DMS 273 (cell line): ENCODE data around the gene SLC7A7.
"Not testable (repeated sequence)": the region's sequence is repeated elsewhere in the genome, so short reads cannot be mapped to it uniquely, and the experiment has no call there.

Experiments used
- DNase-seq: peaks from one replicate; lab custom pipeline; 2025; ENCODE audit not compliant: unreplicated experiment; lab: John Stamatoyannopoulos, UW

Gene SLC7A7

DNA sequence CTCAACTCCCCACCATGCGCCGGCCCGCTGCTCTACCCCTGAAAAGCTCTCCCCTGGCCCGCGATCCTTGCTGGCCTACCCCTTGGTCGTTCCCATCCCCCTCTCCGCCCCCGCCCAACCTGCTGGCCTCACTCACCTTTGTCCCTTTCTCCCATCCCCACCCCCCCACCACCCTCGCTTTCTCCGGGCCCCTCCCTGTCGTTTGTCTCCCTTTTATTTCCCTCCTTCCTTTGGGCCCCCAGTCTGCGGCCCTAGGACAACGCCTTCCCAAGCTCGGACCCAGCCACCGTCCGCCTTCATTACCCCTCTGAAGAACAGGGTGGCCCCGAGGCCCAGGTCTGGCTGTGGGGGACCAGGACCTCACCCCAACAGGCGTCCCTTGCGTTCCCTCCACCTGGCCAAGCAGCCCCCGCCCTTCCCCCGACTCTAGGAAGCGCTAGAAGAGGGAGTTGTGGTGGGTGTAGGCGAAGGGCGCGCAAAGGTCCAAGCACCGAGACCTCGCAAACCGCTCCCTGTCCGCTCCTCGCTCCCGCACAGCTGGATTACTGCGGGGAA lies 6.9 kb upstream of the SLC7A7 start:
- no peak for DNase-seq

DNA sequence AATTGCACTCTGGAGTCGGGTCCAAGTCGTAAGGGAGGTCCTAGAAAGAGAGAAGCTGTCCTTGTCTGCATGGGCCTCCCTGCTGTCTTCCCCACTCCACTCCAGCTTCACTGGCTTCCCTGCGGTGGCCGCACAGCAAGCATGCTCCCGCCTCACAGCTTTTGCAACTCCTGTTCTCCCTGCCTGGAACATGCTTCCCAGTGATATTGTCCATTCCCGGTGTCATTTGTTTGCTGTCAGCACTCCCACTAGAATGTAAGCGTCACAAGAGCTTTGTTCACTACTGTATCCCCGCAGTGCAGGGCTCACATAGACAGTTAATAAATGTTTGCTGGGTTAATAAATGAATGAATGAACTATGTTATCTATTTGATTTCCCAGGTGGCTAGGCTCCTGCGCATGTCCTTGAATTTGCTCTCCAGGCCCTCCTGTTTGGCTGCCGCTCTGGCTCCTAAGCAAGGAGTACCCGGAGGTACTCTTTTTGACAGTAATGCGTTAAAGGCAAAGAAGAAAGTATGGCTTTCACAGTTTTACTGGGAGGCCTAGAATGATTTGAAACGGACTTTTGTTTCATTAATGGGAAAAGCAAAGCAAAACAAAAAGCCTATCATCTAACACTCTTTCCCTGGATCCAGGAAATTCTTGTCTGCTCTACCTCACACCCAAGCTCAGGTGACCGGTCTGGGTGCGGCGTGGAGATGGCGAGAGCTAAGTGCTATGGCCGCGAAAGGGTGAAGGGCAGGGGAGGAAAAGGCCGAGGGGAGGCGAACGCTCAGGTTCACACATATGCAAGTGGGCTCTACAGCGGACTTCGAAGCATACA lies 6.2 kb upstream of the SLC7A7 start:
- no peak for DNase-seq

DNA sequence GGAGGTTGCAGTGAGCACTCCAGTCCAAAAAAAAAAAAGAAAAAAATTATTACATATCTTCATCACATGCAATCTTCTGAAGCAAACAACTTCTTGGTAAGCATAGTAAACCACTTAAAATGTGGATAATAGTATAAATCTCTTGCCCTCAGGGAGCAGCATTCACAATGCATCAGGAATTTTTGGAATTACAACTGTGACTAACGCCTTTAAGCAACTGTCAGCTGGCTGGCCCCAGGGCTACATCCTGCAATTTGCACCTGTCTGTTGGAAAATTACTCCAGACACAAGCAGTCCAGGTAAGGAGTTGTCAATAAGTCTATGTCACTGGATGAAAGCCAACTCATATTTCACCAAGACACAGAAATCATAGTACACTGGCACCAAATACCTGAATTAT lies 5.5 kb upstream of the SLC7A7 start:
- no peak for DNase-seq

DNA sequence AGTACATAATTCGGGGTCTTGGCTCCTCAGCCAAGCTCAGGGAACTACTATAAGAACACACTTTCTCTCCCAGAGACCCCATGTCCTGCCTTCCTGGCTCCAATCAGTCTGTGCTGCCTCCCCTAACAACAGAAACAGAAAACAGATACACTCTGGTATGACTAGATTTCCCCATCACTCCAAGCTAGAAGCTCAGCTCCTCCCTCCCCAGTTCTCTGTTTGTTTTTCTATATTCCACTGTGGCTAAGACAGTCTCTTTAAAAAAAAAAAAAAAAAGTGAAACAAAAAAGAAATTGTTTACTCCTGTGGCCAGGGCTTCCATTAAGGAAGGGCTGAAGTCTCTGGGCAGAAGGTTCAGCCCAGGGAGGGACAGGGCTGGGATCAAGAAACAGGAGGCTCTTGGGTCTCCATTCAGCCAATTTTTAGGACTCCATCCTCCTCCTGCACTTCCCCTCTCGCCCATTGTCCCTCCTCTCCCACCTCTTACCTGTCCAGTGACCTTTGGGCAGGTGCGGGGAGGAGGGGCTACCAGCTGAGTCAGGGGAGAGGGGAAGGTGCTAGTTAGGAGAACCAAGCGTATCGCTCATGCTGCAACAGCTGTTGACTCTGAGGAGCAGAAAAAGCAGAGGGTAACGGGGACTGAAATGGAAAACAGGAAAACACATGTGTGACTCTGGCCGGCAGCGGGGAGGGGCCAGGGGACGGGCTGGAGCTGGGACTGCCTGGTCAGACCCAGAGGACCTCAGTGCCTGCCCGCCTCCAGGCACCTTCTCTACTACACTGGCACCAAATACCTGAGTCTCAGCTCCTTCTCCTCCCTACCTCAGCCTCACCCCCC lies 4.1 kb upstream of the SLC7A7 start:
- no peak for DNase-seq

DNA sequence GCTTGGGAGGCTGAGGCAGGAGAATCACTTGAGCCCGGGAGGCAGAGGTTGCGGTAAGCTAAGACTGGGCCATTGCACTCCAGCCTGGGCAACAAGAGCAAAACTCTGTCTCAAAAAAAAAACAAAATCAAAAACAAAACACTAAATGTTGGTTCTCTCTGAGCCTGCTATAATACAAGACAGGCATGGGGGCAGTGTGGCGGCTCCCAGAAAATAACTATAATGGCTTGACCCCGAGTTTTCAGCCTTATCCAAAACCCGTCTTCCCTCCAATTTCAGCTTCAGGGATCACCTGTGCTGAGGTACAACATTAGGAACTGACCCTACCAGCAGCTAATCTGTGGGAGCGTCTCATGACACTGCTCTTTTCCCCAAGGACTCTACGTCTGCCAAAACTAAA lies 862 bp downstream of the SLC7A7 start:
- no peak for DNase-seq

DNA sequence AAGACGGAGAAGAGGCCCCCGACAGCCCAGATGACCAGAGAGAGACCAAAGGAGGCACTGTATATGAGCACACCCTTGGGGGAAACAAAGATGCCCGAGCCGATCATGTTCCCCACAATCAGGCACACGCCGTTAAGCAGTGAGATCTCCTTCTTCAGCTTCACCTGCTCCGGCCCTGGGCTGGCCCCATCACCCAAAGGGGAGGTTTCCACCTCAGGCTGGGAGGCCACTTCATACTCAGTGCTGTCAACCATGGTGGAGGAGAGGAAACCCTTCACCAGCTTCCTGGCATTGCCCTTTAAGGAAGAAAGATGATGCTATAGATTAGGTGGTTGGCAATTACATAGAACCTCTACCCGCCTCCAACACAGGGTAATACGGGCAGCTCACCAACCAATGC lies 2.1 kb downstream of the SLC7A7 start:
- DNase-seq: no peak

DNA sequence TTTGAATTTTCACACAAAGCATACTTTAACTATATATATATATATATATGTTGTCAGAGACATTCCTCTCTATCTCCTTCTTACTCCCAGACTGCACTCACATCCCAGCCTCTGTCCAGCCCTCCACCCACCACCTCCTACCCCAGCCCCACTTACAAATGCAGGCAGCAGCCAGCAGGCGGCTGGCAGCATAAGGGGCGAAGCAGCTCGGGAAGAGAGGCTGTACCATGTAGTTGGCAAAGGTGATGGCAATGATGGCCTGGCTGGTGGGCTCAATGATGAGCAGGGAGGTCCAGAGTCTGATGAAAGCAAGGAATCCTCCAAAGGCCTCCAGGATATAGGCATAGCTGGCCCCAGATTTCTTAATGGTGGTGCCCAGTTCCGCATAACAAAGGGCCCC lies 2.5 kb downstream of the SLC7A7 start:
- no peak for DNase-seq

DNA sequence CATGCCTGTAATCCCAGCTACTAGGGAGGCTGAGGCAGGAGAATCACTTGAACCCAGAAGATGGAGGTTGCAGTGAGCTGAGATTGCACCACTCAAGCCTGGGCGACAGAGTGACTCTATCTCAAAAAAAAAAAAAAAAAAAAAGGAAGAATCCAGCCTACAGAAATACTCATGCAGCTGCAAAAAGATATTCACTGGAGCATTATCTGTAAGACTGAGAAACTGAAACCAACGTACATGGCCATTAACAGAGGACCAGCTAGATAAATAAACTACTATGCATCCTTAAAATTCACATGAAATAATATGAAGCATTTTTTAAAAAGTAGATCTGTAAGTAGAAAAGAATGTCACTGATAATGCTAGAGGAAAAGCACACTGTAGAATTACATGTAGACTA lies 3.5 kb downstream of the SLC7A7 start:
- DNase-seq: no peak

DNA sequence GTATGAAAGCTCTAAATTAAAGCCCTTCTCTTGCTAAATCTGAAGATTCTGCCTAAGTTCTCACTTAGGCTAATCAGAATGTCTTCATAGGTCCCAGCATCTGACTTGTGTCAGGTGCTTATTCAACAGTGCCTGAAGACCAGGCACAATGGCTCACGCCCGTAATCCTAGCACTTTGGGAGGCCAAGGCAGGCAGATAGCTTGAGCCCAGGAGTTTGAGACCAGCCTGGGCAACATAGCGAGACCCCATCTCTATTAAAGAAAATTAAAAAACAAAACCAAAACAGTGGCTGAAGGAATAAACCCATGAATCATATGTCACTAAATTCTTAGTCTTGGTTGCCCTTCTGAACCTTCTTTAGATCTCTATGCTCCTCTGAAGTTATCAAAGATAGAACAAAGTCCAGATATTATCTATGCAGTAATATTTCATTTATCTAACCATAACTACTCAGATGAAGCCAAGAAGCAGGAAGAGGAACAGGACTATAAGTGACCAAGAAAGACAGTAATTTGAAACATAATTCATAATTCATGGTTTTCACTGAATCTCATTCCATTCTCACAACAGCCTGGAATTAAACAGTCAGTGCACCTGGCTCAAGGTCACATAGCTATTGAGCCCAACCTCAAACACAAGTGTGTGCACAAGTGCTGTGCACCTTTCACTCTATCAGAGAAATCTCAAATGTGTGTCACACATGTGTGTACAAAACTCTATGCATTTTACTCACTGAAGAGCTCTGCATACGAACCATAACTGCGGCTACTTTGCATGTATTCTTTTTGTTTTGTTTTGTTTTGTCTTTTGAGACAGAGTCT lies 6.6 kb downstream of the SLC7A7 start:
- DNase-seq: no peak

DNA sequence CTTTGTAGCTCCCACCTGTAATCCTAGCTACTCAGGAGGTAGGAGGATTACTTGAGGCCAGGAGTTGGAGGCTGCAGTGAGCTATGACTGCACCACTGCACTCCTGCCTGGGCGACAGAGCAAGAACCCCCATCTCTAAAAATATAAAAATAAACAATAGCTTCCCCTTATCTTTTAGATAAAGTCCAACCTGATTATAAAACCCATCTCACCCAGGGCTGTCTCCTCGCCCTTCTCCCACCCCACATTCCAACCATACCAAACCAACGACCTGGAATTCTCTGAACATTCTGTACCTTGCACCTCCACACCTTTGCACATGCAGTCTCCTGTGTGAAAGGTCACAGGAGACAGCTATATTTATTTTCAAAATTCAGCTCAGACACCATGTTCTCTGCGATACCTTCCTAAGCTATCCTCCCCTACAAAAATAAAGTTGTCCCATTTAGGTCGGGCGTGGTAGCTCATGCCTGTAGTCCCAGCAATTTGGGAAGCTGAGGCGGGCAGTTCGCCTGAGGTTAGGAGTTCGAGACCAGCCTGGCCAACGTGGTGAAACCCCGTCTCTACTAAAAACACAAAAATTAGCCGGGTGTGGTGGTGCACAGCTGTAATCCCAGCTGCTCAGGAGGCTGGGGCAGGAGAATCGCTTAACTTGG lies 7.7 kb downstream of the SLC7A7 start:
- DNase-seq: no peak

DNA sequence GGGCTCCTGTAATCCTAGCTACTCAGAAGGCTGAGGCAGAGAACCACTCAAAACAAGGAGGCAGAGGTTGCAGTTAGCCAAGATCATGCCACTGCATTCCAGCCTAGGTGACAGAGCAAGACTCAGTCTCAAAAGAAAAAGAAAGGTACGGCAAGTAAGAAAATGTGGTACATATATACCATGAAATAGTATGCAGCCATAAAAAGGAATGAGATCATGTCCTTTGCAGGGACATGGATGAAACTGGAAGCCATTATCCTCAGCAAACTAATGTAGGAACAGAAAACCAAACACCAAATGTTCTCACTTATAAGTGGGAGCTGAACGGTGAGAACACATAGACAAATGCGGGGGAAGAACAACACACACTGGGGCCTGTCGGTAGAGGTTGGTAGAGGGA lies 10.0 kb downstream of the SLC7A7 start:
- DNase-seq: not testable (repeated sequence)

DNA sequence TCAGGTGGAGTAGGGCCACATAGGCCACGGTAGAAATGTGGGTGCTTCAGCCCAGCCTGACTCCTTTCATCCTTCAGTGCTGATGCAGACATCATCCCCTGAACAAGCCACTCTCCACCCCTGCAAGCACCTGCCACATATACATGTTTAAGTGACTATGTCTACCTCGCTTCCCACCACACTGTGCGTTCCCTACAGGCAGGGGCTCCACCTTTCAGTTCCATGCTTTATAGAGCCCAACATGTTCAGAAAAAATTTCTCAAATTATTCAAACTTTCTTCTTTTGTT lies 11.6 kb downstream of the SLC7A7 start:
- no peak for DNase-seq

DNA sequence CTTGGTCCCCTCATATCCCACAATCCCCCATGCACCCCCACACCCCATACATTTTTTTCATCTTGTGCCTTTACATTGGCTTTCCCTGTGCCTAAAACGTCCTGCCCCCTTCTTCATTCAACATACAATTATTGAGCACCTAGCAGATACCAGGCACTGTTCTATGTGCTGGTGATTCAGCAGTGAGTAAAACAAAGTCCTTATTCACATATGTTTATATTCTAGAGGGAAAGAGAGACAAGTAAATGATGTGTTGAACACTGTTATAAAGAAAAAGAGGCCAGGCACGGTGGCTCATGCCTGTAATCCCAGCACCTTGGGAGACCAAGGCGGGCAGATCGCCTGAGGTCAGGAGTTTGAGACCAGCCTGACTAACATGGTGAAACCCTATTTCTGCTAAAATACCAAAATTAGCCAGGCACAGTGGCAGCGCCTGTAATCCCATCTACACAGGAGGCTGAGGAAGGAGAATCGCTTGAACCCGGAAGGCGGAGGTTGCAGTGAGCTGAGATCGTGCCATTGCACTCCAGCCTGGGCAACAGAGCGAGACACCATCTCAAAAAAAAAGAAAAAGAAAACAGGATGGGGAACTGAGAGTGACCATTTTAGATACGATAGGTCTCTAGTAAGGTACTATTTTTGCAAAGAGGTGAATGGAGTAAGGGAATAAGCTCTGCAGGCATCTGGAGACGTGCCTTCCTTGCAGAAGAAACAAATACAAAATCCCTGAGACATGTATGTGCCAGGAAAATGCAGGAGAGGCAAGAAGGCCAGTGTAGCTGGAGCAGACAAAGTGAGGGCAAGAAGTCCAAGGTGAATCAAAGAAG lies 12.2 kb downstream of the SLC7A7 start:
- no peak for DNase-seq

DNA sequence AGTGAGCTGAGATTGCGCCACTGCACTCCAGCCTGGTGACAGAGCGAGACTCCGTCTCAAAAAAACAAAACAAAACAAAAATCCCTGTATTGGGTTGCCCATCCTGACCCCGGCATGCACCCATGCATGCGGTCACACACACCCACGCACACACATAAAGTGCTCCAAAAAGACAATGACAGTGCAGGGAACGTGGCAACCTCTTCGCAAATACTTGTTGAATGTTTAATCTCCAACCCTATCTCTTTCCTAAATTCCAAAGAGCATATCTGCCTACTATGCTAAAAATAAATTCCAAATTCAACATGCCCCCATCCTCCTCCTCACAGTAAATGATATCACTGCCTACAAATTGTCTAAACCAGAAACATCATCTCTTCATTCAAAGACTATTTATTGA lies 13.5 kb downstream of the SLC7A7 start:
- no peak for DNase-seq

DNA sequence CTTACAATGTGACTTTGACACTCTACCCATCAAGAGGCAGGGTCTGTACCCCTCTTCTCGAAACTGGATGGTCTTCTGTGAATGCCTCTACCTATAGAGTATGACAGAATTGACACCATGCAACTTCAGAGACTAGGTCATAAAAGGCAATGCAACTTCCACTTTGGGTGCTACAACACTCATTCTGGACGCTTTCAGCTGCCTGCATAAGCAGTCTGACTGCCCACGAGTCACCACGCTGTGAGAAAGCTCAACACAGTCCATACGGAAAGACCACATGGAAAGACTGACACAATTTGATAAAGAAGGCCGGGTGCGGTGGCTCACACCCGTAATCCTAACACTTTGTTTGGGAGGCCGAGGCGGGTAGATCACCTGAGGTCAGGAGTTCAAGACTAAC lies 14.9 kb downstream of the SLC7A7 start:
- no peak for DNase-seq

DNA sequence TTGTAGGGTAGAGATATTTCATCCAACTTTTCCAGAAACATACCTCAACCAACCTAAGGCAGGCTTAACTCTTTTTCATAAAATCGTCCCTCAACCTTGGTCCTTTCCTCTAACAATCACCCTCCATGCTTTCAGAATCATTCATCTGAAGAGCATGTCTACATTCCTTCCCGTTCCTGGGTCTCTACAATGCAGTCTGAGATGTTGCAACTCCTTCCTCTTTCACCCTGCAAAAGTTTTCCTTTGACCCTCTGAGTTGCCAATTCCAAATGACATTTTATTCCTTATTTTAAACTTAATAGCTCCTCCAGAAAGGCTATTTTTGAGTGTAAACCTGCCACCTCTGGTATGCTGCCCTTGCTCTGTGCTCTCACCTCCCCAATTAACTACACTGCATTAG lies 16.7 kb downstream of the SLC7A7 start:
- no peak for DNase-seq

DNA sequence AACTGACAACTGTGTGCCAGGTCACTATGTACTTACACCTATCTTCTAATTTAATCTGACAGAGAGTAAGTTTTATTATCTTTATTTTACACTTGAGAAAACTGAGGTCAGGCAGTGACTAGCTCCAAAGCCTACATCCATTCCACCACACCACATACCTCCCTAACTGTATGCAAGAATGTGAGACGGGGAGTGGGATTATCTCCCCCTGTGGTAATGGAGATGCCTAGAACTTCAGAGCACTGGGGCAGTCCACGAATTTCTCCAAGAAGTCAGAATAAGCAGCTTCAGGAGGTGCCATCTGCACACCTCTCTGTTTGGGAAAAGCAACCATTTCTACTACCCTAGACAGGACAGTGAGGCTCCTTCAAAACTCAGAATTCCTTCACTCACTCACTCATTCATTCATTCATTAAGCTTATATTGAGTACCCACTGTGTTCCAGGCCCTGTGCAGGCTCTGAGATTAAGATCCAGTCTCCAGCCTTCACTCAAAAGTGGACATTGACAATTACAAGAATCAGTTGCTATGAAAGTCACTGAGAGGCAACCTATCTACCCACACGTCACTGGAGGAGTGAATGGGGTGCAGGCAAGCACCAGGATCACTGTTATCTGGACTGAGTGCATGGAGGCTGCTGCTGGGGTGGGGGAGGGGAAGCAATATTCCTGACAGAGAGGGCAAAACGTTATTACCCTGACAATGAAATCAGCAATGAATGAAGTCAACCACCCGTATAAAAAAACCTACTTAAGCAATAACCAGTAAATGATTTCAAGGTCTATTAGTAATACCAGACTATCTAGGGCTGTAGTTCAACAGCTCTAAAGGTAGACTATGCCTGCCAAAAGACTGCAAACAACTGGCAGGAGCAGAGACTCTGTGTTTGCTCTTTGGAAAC lies 18.0 kb downstream of the SLC7A7 start:
- no peak for DNase-seq

DNA sequence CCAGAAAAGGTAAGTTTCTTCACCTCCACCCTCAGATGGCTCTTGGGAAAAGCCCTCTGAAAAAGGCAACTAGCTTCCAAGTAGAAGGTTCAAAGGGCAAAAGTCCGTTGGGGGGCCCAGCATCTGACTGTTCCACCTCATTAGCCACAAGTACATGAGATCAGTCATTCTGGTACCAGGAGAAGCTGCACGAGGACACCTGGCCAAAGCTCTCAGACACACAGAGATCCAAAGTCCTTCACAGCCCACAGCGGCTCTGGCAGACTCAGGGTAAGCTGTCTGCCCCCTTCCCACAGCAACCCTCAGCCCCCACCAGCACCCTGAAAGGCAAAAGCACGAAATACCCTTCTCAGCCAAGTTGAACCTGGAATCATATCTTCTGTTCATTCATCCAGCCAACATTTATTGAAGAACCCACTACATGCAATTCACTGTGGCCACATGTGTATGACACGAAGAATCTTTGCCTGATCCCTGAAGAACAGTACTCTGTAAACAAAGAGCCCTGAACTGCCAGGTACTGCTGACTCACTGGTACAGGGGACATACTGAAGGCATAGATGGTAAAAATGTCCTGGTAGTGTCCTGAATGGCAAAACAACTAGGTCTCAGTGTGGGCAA lies 19.0 kb downstream of the SLC7A7 start:
- DNase-seq: no peak

DNA sequence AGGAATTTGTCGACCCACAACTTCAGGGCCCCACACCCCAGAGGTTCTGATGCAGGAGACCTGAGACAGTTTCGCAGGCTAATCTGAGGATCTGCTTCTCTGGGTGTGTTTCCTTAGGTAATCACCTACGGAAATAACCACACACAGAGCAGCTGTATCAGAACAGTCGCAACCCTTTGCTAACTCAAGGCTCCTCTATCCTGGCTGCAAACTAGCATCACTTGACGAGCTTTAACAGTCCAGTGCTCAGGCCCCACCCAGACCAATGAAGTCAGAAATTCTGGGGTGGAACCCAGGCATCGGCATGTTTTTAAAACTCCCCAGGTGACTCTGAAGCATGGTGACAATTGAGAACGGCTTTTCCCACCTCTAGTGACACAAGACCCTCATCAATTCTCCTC lies 20.7 kb downstream of the SLC7A7 start:
- DNase-seq: no peak
